Stimulated activated CD8-positive, alpha-beta memory T cell treated with anti-CD3 and anti-CD28 coated beads, Interleukin-12 subunit alpha, Interleukin-12 subunit beta, amount 100 ng/mL, for 4 hours (primary cell): ENCODE results near the gene AP5S1.
"Not testable (repeated sequence)": the region's sequence is repeated elsewhere in the genome, so short reads cannot be mapped to it uniquely, and the experiment has no call there.

Source experiments
- DNase-seq: peaks from one replicate; pipeline ENCODE4 v3.0.0-alpha.2; 2020; ENCODE audit warnings: low read depth

Gene AP5S1

DNA sequence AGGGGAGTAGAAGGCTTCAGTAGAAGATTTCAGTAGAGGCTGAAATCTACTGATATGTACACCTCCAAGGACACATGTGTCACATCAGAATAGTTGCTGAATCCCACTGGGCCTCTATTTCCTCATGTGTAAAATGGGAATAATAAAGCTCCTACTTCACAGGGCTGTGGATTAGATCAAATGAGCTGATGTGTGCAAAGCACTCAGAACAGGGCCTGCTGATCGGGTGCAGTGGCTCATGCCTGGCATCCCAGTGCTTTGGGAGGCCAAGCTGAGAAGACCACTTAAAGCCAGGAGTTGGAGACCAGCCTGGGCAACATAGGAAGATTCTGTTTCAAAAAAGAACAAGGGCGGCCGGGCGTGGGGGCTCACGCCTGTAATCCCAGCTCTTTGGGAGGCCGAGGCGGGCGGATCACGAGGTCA, 8.1 kb upstream of the AP5S1 start:
- DNase-seq: no peak

DNA sequence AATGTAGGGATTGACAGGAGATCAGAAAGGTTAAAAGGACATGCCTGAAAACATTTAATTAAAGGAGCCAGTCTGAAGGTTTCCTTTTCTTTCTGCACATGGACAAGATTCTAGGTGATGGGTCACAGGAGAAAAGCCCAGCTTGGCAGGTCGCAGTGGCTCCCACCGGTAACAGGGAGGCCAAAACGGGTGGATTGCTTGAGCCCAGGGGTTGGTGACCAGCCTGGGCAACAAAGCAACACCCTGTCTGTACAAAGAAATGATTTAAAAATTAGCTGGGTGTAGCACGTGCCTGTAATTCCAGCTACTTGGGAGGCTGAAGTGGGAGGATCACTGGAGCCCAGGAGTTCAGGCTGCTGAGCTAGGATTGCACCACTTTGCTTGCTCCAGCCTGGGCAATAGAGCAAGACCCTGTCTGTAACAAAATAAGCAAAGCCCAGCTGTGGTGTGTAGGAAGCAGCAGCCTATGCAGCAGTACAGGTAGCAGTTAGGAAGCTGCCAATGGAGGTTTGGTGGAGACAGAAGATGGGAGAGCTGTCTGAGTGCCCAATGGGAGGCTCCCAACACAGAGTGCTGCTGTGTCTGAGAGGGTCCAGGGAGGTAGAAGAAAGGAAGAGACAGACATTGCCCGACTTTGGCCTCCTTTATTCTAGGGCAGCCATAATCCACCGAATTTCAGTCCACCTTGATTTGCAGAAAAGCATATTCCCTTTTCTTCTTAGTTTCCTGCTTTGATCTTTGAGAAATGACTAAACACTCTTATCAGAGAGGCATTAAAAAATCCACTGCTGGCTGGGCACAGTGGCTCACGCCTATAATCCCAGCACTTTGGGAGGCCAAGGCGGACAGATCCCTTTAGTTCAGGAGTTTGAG, 7.1 kb upstream of the AP5S1 start:
- DNase-seq: no peak

DNA sequence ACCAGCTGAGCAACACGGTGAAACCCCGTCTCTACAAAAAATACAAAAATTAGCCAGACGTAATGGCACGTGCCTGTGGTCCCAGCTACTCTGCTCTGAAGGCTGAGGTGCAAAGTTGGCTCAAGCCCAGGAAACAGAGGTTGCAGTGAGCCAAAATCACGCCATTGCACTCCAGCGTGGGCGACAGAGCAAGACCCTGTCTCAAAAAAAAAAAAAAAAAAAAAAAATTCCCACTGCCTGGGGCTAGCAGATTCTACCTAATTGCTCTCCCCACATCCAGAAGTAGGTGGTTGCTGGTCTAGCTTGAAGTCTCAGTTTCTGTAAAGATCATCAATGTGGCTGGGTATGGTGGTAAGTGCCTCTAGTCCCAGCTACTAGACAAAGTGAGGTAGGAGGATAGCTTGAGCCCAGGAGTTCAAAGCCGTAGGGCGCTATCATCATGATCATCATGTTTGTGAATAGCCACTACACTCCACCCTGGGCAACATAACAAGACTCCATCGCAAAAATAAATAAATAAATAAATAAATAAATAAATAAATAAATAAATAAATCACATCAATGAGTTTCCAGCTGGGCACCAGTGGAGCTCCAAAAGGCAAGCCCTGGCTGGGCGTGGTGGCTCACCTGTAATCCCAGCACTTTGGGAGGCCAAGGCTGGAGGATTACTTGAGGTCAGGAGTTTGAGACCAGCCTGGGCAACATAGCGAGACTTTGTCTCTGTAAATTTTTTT, 6.3 kb upstream of the AP5S1 start:
- no peak for DNase-seq

DNA sequence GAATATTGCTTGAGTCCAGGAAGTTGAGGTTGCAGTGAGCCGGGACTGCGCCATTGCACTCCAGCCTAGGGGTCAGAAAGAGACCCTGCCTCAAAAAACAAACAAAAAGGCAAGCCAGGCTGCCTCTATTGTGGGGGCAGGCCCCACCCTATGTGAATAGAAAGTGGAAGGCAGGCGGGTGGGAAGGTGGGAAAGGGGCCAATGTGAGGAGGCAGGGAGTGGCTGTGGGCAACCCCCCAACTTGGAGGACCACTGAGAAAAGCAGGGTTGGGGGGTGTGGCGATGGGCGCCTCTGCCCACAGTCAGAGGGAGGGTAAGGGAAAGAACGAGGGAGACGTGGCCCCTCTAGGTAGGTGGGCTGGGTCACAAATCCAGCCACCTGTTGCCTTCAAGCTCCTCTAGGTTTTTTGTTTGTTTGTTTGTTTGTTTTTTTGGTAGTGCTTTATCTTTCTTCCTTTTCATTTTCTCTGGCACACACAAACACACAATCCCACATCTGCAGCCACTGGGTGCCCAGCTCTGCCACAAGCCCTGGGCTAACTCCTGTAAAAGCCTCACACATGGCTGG, 5.3 kb upstream of the AP5S1 start:
- DNase-seq: no peak

DNA sequence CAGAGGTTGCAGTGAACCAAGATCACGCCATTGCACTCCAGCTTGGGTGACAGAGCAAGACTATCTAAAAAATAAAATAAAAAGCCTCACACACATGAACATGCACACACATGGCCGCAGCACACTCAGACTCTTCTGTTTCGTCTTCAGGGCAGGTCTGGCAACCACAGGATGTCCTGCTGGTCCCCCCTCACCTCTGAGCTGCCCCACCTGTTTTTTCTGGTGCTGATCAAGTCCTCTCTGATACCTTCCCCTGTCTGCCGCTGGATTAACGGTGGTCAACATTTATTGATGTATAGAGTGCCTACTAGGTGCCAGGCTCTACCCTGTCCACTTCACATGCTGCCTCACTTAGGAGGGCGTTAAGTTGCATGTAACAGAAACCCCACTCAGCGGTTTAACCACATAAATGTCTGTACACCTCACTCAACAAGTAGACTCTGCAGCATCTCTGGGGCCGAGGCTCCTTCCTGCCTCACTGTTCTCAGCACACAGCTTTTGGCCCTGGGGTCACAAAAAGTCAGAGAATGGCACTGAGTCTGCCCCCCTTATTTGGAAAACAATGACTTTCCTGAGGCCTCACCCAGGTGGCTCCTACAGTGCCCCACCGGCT, 4.5 kb upstream of the AP5S1 start:
- no peak for DNase-seq

DNA sequence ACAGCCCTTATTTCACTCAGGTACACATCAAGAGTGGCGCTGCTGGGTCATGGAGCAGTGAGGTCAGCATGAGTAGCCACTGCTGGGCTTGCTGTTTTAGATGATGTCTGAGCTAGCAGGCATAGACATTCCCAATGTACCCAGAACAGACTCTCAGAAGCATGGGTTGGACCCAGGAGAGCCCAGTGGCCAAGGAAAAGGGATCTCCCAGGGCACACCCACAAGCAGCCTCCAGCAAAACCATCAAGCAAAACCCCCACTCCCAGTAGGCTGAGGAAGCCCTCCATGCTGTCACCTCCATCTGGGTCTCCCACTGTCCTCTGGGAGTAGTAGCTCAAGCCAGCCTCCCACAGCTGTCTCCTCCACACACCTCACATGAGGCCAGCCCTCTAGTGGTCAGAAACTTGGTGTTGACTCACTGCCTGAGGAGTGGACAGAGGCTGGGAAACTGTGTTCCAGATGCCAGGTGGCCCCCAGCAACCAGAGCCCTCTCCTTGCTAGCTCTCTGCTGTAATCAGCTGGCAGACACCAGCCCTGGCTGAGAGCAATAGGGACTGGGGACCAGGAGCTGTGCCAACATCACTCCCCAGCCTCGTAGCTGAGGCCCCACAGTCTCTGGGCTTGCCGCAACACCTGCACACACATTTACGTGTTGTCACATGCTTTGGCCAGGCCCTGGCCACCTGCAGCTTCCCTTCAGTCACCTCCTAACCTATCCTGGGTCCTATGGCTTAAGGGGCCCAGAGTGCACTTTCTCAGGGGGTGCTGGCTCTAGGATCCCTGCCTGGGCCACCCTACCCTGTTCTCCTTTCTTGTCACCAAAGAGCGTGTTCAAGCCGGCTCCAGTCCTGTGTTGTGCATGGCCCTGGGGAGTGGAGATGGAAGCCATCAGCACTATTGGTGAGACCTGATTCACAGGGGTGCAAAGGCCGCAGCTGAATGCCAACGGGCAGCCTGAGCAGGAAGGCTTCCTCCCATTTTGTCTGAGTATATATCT, 1.9 kb upstream of the AP5S1 start:
- DNase-seq: no peak

DNA sequence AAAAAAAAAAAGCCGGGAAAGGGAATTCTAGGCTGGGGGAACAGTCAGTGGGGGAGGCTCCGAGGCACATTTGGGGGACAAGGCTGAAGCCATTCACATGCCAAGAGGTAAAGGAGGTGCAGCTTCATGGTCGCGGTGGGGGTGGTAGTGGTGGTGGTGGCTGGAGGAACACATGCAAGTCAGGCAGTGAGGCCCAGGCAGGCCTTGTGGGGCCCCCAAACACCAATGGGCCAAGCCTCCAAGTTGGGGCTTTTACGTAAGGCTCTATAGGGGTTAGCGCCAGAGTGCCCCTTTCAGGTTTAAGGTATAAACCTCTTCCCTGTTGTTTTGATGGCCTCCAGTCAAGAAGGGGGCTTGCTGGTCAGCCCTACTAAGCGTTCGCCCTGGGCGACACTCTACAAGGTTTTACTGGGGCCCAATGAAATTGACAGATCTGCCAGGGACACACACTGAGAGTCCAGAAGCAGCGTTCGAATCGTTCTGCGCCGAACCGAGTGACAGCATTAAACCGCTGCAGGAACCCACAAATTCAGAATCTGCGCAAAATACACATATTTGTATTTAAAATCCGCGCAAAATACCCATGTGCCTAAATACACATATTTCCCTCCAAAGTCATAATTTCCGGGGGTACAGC, 818 bp upstream of the AP5S1 start:
- DNase-seq: no peak

DNA sequence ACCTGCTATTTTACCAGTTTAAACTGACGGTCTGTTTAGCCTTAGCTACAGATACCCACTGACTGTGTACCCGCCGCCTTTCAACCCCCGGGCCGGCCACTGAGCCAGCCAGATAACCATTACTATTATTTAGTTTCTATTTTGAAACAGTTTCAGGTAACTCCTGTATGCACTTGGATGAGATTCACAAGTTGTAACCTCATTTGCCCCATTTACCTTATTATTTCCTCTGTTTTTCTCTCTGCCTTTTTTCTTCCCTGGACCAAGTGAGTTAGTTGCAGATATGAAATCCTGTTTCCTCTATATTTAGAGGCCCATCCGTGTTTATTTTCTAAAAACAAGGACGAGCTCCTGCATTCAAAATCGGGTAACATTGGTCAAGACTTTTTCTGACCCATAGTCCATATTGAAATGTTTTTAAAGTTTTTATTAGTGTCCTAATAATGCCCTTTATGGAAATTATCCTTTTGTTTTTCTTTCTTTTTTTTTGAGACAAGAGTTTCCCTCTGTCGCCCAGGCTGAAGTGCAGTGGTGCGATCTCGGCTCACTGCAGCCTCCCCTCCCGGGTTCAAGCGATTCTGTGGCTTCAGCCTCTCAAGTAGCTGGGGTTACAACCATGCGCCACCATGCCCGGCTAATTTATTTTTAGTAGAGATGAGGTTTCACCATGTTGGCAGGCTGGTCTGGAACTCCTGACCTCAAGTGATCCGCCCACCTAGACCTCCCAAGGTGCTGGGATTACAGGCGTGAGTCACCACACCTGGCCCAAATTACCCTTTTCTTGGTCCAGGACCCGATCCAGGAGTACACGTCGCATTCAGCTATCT, 767 bp downstream of the AP5S1 start:
- DNase-seq: no peak

DNA sequence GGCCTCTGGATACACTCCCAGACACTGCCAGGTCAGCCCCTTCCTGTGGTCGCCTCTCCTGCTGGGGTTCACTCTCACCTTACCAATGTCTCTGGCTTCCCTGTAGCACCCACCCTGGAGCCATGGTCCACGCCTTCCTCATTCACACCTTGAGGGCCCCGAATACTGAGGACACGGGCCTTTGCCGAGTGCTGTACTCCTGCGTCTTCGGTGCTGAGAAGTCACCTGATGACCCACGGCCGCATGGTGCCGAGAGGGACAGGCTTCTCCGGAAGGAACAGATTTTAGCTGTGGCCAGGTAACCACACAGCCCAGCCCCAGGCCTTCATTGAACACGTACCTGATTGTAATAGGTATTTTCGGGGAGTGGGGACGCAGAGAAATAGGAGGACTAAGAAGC, 1.6 kb downstream of the AP5S1 start:
- no peak for DNase-seq

DNA sequence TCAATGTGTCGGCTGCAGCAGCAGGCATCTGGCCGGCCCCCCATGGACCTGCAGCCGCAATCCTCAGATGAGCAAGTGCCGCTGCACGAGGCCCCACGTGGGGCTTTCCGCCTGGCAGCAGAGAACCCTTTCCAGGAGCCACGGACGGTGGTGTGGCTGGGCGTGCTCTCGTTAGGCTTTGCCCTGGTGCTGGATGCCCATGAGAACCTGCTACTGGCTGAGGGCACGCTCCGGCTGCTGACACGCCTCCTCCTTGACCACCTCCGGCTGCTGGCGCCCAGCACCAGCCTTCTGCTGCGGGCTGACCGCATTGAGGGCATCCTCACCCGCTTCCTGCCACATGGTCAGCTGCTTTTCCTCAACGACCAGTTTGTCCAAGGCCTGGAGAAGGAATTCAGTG, 3.5 kb downstream of the AP5S1 start:
- DNase-seq: no peak

DNA sequence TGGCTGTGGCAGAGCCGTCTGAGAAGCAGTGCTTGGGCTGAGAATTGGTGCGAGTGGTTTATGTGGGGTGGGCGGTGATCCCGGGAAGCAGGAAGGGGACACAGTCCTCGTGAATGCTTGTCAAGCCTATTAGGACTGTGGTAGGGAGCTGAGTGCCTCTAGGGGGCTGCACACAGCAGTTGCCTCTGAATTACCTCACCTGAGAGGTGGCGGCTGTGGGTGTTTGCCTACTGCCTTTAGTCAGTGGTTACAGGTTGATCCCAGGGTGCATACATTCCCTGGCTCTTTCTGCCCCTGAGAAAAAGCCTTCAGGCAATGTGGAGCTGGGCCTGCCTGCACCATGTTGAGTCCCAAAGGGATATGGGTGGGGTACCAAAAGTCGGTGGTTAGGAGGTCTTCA, 5.2 kb downstream of the AP5S1 start:
- no peak for DNase-seq

DNA sequence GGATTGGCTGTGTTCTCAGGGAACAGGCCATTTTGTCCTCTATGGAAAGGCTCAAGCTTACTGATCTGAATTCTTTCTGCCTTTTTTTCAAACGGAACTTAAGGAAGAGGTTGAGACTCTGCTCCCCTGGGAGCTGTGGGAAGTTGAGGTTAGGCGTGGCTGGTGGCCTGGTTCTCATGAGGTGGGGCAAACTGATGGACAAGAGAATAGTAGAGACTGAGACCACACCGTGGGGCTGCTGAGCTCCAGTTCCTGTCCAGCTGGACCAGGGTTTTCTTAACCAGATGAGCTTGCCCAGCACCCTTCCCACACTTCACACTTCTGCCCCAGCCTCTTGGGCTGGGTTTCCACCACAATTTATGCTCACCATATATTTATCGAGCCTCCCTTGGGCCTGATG, 6.1 kb downstream of the AP5S1 start:
- no peak for DNase-seq

DNA sequence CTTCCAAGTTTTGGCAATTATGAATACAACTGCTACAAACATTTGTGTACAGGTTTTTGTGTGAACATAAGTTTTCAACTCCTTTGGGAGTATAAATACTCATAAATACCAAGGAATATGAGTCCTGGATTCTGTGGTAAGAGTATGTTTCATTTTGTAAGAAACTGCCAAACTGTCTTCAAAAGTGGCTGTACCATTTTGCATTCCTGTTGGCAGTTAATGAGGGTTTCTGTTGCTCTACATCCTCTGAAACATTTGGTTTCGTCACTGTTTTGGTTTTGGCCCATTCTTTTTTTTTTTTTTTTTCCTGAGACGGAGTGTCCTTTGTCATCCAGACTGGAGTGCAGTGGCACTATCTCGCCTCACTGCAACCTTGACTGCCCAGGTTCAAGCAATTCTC, 8.5 kb downstream of the AP5S1 start:
- no peak for DNase-seq

DNA sequence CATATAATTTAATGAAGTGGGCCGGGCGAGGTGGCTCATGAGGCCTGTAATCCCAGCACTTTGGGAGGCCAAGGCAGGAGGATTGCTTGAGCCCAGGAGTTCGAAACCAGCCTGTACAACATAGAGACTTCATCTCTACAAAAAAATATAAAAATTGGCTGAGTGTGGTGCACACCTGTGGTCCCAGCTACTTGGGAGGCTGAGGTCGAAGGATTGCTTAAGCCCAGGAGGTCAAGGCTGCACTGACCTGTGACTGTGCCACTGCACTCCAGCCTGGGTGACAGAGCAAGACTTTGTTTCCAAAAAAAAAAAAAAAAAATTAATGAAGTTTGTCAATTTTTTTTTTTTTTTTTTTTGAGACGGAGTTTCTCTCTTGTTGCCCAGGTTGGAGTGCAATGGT, 9.5 kb downstream of the AP5S1 start:
- not testable (repeated sequence) for DNase-seq

DNA sequence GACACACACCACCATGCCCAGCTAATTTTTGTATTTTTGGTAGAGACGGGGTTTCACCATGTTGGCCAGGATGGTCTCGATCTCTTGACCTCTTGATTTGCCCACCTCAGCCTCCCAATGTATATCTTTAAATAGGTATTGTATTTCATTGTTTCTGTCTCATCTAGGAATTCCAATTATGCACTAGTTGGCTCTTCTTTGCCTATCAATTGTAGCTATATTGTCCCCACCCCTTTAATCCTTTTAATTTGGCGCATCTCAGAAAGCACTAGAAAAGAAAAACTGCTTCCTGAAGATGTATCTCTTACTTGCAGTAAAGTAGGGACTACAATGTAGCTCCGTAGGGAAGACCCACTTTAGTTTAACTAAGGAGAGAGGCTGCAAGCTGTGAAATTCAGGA, 15.8 kb downstream of the AP5S1 start:
- DNase-seq: no peak

DNA sequence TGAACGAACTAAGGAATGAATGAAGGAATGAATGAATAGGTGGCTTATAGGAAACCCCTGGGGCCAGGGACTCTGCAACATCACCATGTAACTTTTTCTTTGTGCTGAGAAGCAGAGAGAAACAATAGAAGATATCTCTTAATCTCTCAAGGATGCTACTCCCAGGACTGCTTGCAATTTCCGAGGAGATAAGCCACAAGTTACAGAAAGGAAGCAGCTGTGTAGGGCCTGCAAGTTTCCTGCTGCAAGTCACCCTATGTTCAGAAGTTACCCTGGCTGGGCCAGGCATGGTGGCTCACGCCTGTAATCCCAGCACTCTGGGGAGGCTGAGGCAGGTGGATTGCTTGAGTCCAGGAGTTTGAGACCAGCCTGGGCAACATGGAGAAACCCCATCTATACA, 19.0 kb downstream of the AP5S1 start:
- DNase-seq: no peak

DNA sequence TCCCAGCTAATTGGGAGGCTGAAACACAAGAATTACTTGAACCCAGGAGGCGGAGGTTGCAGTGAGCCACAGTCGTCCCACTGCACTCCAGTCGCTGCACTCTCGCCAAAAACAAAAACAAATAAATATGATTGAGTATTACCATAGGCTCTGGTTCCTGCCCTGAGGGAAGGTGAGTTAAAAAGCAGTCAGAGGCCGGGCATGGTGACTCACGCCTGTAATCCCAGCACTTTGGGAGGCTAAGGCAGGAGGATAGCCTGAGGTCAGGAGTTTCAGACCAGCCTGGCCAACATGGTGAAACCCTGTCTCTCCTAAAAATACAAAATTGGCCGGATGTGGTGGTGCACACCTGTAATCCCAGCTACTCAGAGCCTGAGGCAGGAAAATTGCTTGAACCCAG, 19.9 kb downstream of the AP5S1 start:
- not testable (repeated sequence) for DNase-seq

DNA sequence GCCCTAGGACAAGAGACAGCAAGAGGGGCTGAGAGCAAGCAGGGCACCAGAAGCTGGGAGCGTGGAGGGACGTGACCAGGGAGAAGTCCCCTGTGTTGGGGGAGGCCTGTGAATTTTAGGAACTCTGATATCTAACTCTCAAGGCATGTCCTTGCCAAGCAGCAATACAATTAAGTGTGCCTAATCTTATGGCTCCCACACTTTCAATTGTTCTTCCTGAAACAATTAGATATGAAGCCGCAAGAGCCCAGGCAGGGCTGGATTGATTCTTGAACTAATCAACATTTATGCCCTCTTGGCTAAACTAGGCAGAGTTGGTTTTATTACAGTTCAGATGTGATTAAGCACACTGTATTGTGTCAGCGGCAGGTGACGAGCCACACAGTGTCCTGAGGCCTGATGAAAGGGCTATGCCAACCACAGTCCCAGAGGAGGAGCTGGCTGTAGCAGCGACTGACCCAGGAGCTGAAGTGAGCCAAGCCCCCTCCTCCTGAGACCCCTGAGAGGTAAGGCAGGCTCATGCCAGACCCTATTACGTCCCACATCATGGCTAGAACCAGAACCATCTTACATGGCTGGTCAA, 22.1 kb downstream of the AP5S1 start:
- DNase-seq: no peak

DNA sequence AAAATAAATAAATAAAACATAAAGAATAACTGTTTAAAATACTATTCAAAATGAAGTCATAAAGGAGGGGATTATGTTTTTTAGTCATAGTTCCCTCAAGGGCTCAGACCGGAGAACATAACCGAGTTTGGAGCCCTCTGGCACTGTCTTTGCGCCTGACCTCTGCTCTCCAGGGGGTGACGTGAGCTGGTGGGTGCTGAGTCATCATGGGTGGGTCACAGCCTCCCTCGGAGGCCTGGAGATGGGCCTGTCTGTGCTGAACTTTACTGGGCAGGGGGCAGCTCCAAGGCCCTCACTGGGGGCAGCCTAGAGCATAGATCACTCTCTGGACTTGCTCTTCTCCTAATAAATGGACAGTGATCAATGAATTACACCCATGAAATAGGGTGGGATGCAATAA, 23.1 kb downstream of the AP5S1 start:
- no peak for DNase-seq
